IMR-90 (cell line): ENCODE data around the gene USP25. TPM values are rescaled to one million over a fixed set of nuclear protein-coding genes. Genes with fewer than 3 reads are reported as not detected.

Experiments used
- ATAC-seq: fragments of 200-7000 bp; cut with Tn5 transposase; 2 replicates; pipeline ENCODE4 v1.9.1; 2020; ENCODE audit warnings: low read depth, mild to moderate bottlenecking, moderate library complexity
- BruUV-seq: library from RNA; stranded (reverse); fragments of 400-500 nt; replicated peaks from 2 replicates; lab custom pipeline; 2021; lab: Mats Ljungman, UMichigan
- CTCF ChIA-PET: fragments of 300-600 bp; formaldehyde crosslinking; extraction: SDS; loops from one replicate; lab custom pipeline; 2021; ENCODE audit warnings: antibody characterized with exemption; lab: Yijun Ruan, JAX
- POLR2A ChIA-PET: fragments of 300-600 bp; sonication (Branson Sonifier 250); formaldehyde crosslinking; loops from one replicate; lab custom pipeline; 2022; ENCODE audit warnings: antibody characterized with exemption; ENCODE audit not compliant: unreplicated experiment; lab: Charles Lee
- DNase-seq: peaks from one replicate; pipeline ENCODE4 v3.0.0; 2013
- H2AFZ ChIP-seq: replicated peaks from 2 replicates; pipeline ENCODE3; 2013; ENCODE audit warnings: low read length, mild to moderate bottlenecking; ENCODE audit not compliant: poor library complexity
- H2AK5ac ChIP-seq: 2 replicates; pipeline ENCODE4 v1.6.1; 2013; ENCODE audit warnings: low read depth, low read length, inconsistent platforms
- H2AK9ac ChIP-seq: replicated peaks from 2 replicates; pipeline ENCODE3; 2013; ENCODE audit warnings: mild to moderate bottlenecking, low read depth, low read length, moderate library complexity; ENCODE audit not compliant: poor library complexity
- H2BK120ac ChIP-seq: 2 replicates; pipeline ENCODE4 v1.6.1; 2013; ENCODE audit warnings: low read depth, low read length, inconsistent platforms
- H2BK15ac ChIP-seq: 3 replicates; pipeline ENCODE4 v1.6.1; 2013; ENCODE audit warnings: low read depth, low read length, inconsistent platforms
- H2BK20ac ChIP-seq: 2 replicates; pipeline ENCODE4 v1.6.1; 2013; ENCODE audit warnings: low read depth, mild to moderate bottlenecking, inconsistent platforms, low read length, moderate library complexity
- H2BK5ac ChIP-seq: 2 replicates; pipeline ENCODE4 v1.6.1; 2013; ENCODE audit warnings: mild to moderate bottlenecking, low read depth, low read length, inconsistent platforms; ENCODE audit not compliant: poor library complexity, severe bottlenecking
- H3K14ac ChIP-seq: replicated peaks from 2 replicates; pipeline ENCODE4 v1.6.1; 2013; ENCODE audit warnings: low read depth, low read length, inconsistent platforms
- H3K18ac ChIP-seq: 2 replicates; pipeline ENCODE4 v1.6.1; 2013; ENCODE audit warnings: low read depth, low read length, control low read depth
- H3K23ac ChIP-seq: 2 replicates; pipeline ENCODE4 v1.6.1; 2013; ENCODE audit warnings: low read depth, low read length, inconsistent platforms
- H3K27ac ChIP-seq: 2 replicates; pipeline ENCODE4 v1.5.1; 2013; ENCODE audit warnings: mild to moderate bottlenecking, control low read depth, low read length; ENCODE audit not compliant: insufficient read depth
- H3K27me3 ChIP-seq: 2 replicates; pipeline ENCODE4 v1.6.1; 2013; ENCODE audit warnings: low read length; ENCODE audit not compliant: control insufficient read depth, insufficient read depth
- H3K36me3 ChIP-seq: 2 replicates; pipeline ENCODE4 v1.6.1; 2013; ENCODE audit warnings: low read length, mixed read lengths; ENCODE audit not compliant: control insufficient read depth, insufficient read depth
- H3K4ac ChIP-seq: 2 replicates; pipeline ENCODE4 v1.6.1; 2013; ENCODE audit warnings: low read depth, low read length, inconsistent platforms
- H3K4me1 ChIP-seq: 2 replicates; pipeline ENCODE4 v1.6.1; 2013; ENCODE audit warnings: low read length, mixed read lengths; ENCODE audit not compliant: control insufficient read depth, insufficient read depth
- H3K4me2 ChIP-seq: 2 replicates; pipeline ENCODE4 v1.6.1; 2013; ENCODE audit warnings: low read depth, mild to moderate bottlenecking, control low read depth, low read length, moderate library complexity
- H3K4me3 ChIP-seq: 2 replicates; pipeline ENCODE4 v1.5.1; 2013; ENCODE audit warnings: low read depth, mild to moderate bottlenecking, control low read depth, low read length, moderate library complexity; ENCODE audit not compliant: insufficient read depth
- H3K56ac ChIP-seq: 2 replicates; pipeline ENCODE4 v1.6.1; 2013; ENCODE audit warnings: low read length, inconsistent platforms; ENCODE audit not compliant: insufficient read depth; ENCODE audit errors: extremely low read depth
- H3K79me1 ChIP-seq, 2 experiments: 2 replicates each; pipeline ENCODE4 v1.6.1; 2013; ENCODE audit warnings: low read length in 2 of 2, inconsistent platforms in 1 of 2, low read depth in 1 of 2
- H3K9ac ChIP-seq: 2 replicates; pipeline ENCODE4 v1.6.1; 2013; ENCODE audit warnings: low read depth, low read length, control low read depth
- H3K9me1 ChIP-seq: 2 replicates; pipeline ENCODE4 v1.6.1; 2013; ENCODE audit warnings: low read length, inconsistent platforms; ENCODE audit not compliant: insufficient read depth
- H3K9me3 ChIP-seq: 2 replicates; pipeline ENCODE4 v1.6.1; 2013; ENCODE audit warnings: low read length; ENCODE audit not compliant: control insufficient read depth, insufficient read depth
- H4K20me1 ChIP-seq: 2 replicates; pipeline ENCODE4 v1.6.1; 2013; ENCODE audit warnings: low read length, inconsistent platforms; ENCODE audit not compliant: insufficient read depth
- H4K5ac ChIP-seq: 2 replicates; pipeline ENCODE4 v1.6.1; 2013; ENCODE audit warnings: mild to moderate bottlenecking, low read depth, low read length, control low read depth
- H4K8ac ChIP-seq, 2 experiments: 2 replicates each; pipeline ENCODE4 v1.6.1; 2013; ENCODE audit warnings: low read depth in 2 of 2, low read length in 2 of 2, control low read depth in 1 of 2, inconsistent platforms in 1 of 2
- H4K91ac ChIP-seq: 2 replicates; pipeline ENCODE4 v1.6.1; 2013; ENCODE audit warnings: low read depth, low read length, inconsistent platforms; ENCODE audit not compliant: insufficient read depth
- MXI1 ChIP-seq: IDR thresholded peaks from 2 replicates; pipeline ENCODE4 v1.6.1; 2012; ENCODE audit warnings: low read depth, mild to moderate bottlenecking, low read length, moderate library complexity, borderline replicate concordance
- WGBS, 2 experiments: methylation state at CpG; one replicate each; pipeline versions ENCODE4 v1.1.5 to v1.1.7; 2013; ENCODE audit warnings: missing lambda C conversion rate in 2 of 2; ENCODE audit not compliant: insufficient read length in 1 of 2; ENCODE audit errors: extremely low coverage in 2 of 2; 5-methylcytosine and 5-hydroxymethylcytosine counted together
- dilution Hi-C: fragments of 300-500 bp; cut with HindIII; formaldehyde crosslinking; loops from one replicate; pipeline ENCODE4 v1.14.3; 2018; ENCODE audit warnings: low sequenced_read_pairs; ENCODE audit not compliant: unreplicated experiment
- in situ Hi-C: fragments of 300-500 bp; cut with MboI; formaldehyde crosslinking; loops from 3 replicates; pipeline ENCODE4 v1.14.3; 2019; ENCODE audit warnings: low sequenced_read_pairs, inconsistent platforms, mixed read lengths
- intact Hi-C: fragments of 100-400 bp; cut with micrococcal nuclease; formaldehyde crosslinking; loops from 2 replicates; pipeline ENCODE4 v1.10.0; 2022
- polyA plus RNA-seq, 3 experiments: library from polyadenylated mRNA; depleted of rRNA; stranded (reverse); fragments of >200 nt; gene quantifications; 2 replicates each; pipeline ENCODE4 v1.2.3, GENCODE V29; 2012; ENCODE audit warnings: low replicate concordance in 1 of 3
- total RNA-seq: library from RNA; depleted of rRNA; stranded (reverse); fragments of >200 nt; gene quantifications from 2 replicates; pipeline ENCODE4 v1.2.3, GENCODE V29; 2012

Gene USP25
- total and polyA plus RNA-seq, 2 of the 4 experiments (the other 2 are of a cell fraction): 9.3 to 23.3 TPM

- no peak overlapping the region for H3K56ac ChIP-seq
- no TSS peak for BruUV-seq
- ATAC-seq (no peak), DNase-seq (peak; percentile 12)
- H4K5ac ChIP-seq: no peak overlapping the region
- dilution Hi-C loops: no loop called here
- no peak overlapping the region for H2BK15ac ChIP-seq
- H3K27ac ChIP-seq: no peak overlapping the region
- no peak overlapping the region for H3K23ac ChIP-seq
- intact Hi-C loops: no loop called here
- no peak overlapping the region for H4K8ac ChIP-seq
- peaks cover 2% of the 10 kb centered on the region; the same call in 1 of the 2 replicates for H3K9me1 ChIP-seq
- no peak for TF ChIP-seq MXI1
- ChIA-PET POLR2A (no interaction called here), CTCF (no interaction called here)
- H3K14ac ChIP-seq: no peak overlapping the region; the same call in 1 of the 2 replicates
- peaks cover 25 to 40% of the 10 kb centered on the region in 2 experiments; a peak in 3 of 4 replicates for H3K79me1 ChIP-seq
- no peak overlapping the region for H2AK5ac ChIP-seq
- H2BK20ac ChIP-seq: no peak overlapping the region
- WGBS, 2 experiments: no CpG with 5 or more reads among the region's 4 CpGs
- no peak overlapping the region for H3K9ac ChIP-seq
- H2AK9ac ChIP-seq: no peak overlapping the region
- H2BK5ac ChIP-seq: no peak overlapping the region
- H3K9me3 ChIP-seq: no peaks in the 10 kb centered on the region
- H3K4me3 ChIP-seq: no peak overlapping the region
- no peaks in the 10 kb centered on the region for H3K27me3 ChIP-seq
- H3K4me1 ChIP-seq: peaks cover 2% of the 10 kb centered on the region; the same call in 1 of the 2 replicates
- H3K4ac ChIP-seq: no peak overlapping the region
- H4K91ac ChIP-seq: no peak overlapping the region
- H2BK120ac ChIP-seq: no peak overlapping the region
- H4K20me1 ChIP-seq: peaks cover 38% of the 10 kb centered on the region
- no peak overlapping the region for H3K18ac ChIP-seq
- no peak overlapping the region for H3K4me2 ChIP-seq
- no peak overlapping the region for H2AFZ ChIP-seq
- in situ Hi-C loops: no loop called here
- no peaks in the 10 kb centered on the region; the same call in 1 of the 2 replicates for H3K36me3 ChIP-seq
Observed at GRCh38 chr21:15742052-15742670, 12.4 kb downstream of the USP25 start.
